H1 (cell line): ENCODE results near the gene RNF6.

Experiments
- CBX5 ChIP-seq: fragments of 300-800, 300-1000 bp; sonication (generic); IDR thresholded peaks from 2 replicates; pipeline ENCODE4 v1.7.1; 2016; ENCODE audit warnings: antibody characterized with exemption, low read length, low read depth
- EZH2 ChIP-seq: fragments of 200-600 bp; sonication (generic); IDR thresholded peaks from 2 replicates; pipeline ENCODE4 v1.7.1; 2012; ENCODE audit warnings: low read depth, mild to moderate bottlenecking, moderate library complexity, low read length, inconsistent platforms; ENCODE audit not compliant: severe bottlenecking
- JUND ChIP-seq: IDR thresholded peaks from 2 replicates; pipeline ENCODE4 v1.6.1; 2011; ENCODE audit warnings: mild to moderate bottlenecking, improper control_type of control experiment, low read length
- NANOG ChIP-seq: IDR thresholded peaks from 2 replicates; pipeline ENCODE4 v1.6.1; 2011; ENCODE audit warnings: low read length, low read depth, mild to moderate bottlenecking, inconsistent platforms; ENCODE audit not compliant: insufficient read depth, poor library complexity, severe bottlenecking
- POLR2A ChIP-seq, 2 experiments: IDR thresholded peaks; 1 replicate in 1 of 2; 2 replicates in 1 of 2; pipeline ENCODE4 v1.6.1; 2011; ENCODE audit warnings: low read depth in 2 of 2, low read length in 2 of 2, mild to moderate bottlenecking in 2 of 2; ENCODE audit errors: control extremely low read depth in 1 of 2
- RAD21 ChIP-seq, 2 experiments: IDR thresholded peaks in 1 of 2; conservative IDR thresholded peaks in 1 of 2; 2 replicates each; pipeline ENCODE4 v1.6.1; 2011; ENCODE audit warnings: low read depth in 2 of 2, low read length in 2 of 2, improper control_type of control experiment in 1 of 2, inconsistent platforms in 1 of 2, mild to moderate bottlenecking in 1 of 2, moderate library complexity in 1 of 2
- SIN3A ChIP-seq, 2 experiments: IDR thresholded peaks in 1 of 2; conservative IDR thresholded peaks in 1 of 2; 2 replicates each; pipeline ENCODE4 v1.6.1; 2011 to 2012; ENCODE audit warnings: low read length in 2 of 2, improper control_type of control experiment in 1 of 2, low read depth in 1 of 2, mild to moderate bottlenecking in 1 of 2
- TCF12 ChIP-seq: IDR thresholded peaks from 2 replicates; pipeline ENCODE4 v1.6.1; 2011; ENCODE audit warnings: low read depth, mild to moderate bottlenecking, low read length
- TF ChIP-seq, protein P1 (sequence below), 3 experiments: IDR thresholded peaks; 1 replicate in 2 of 3; 2 replicates in 1 of 3; pipeline versions ENCODE4 v1.5.1 to v1.6.1; 2011; ENCODE audit warnings: low read length in 3 of 3, mild to moderate bottlenecking in 3 of 3, inconsistent platforms in 2 of 3, low read depth in 1 of 3, moderate library complexity in 1 of 3; ENCODE audit not compliant: insufficient read depth in 1 of 3; ENCODE audit errors: control extremely low read depth in 1 of 3
- TF ChIP-seq, protein P2 (sequence below): IDR thresholded peaks from 2 replicates; pipeline ENCODE4 v1.6.1; 2011; ENCODE audit warnings: low read depth, mild to moderate bottlenecking, low read length; ENCODE audit not compliant: insufficient read depth

DNA sequence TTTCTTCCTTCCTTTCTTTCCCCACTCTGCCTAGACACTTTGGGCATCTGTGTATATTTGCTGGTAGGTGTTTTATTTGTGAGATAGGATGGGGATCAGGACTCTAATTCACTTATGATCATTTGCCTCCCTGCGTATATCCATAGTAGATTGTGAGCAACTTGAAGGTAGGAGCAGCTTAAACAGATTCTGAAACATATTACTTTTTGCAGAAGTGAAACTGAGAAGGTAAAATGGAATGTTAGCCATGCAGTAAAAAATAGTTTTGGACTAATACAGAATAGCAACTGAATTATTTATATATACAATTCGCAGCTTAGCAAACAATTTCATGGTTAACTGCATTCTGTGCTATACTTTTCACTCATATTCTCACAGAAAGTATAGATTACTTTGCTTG, 38.7 kb downstream of the RNF6 start:
- TF ChIP-seq NANOG (no peak), TCF12 (no peak), POLR2A (IDR thresholded peaks at IDR 0.05; ENCODE audit: control extremely low read depth in 1 of 2, low read depth in 2 of 2, low read length in 2 of 2) (no peak), RAD21 (IDR thresholded peaks at IDR 0.05 in 1 of 2, conservative IDR thresholded peaks at IDR 0.05 in 1 of 2; ENCODE audit: low read depth in 2 of 2, low read length in 2 of 2) (no peak), CBX5 (no peak), JUND (no peak), SIN3A (conservative IDR thresholded peaks at IDR 0.05 in 1 of 2, IDR thresholded peaks at IDR 0.05 in 1 of 2; ENCODE audit: low read depth in 1 of 2, low read length in 2 of 2) (no peak), EZH2 (no peak)
- TF ChIP-seq, protein P1, sequence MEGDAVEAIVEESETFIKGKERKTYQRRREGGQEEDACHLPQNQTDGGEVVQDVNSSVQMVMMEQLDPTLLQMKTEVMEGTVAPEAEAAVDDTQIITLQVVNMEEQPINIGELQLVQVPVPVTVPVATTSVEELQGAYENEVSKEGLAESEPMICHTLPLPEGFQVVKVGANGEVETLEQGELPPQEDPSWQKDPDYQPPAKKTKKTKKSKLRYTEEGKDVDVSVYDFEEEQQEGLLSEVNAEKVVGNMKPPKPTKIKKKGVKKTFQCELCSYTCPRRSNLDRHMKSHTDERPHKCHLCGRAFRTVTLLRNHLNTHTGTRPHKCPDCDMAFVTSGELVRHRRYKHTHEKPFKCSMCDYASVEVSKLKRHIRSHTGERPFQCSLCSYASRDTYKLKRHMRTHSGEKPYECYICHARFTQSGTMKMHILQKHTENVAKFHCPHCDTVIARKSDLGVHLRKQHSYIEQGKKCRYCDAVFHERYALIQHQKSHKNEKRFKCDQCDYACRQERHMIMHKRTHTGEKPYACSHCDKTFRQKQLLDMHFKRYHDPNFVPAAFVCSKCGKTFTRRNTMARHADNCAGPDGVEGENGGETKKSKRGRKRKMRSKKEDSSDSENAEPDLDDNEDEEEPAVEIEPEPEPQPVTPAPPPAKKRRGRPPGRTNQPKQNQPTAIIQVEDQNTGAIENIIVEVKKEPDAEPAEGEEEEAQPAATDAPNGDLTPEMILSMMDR (IDR thresholded peaks at IDR 0.05; ENCODE audit: control extremely low read depth in 1 of 3, insufficient read depth in 1 of 3, low read depth in 1 of 3, low read length in 3 of 3), result no peak
- TF ChIP-seq, protein P2, sequence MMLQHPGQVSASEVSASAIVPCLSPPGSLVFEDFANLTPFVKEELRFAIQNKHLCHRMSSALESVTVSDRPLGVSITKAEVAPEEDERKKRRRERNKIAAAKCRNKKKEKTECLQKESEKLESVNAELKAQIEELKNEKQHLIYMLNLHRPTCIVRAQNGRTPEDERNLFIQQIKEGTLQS, result no peak
